T-helper 17 cell (primary cell): ENCODE data around the gene DCP1A. TPM values are rescaled to one million over a fixed set of nuclear protein-coding genes. Genes with fewer than 3 reads are reported as not detected.
A peak's percentile ranks its signal among the peaks of the same experiment; 100 is the strongest.
"Not testable (repeated sequence)": the region's sequence is repeated elsewhere in the genome, so short reads cannot be mapped to it uniquely, and the experiment has no call there.

Experiments used
- ATAC-seq: fragments of 150-1000 bp; cut with Tn5 transposase; 2 replicates; pipeline ENCODE4 v1.10.0; 2021; ENCODE audit warnings: mild to moderate bottlenecking, moderate library complexity
- DNase-seq, 3 donors: peaks; one replicate each; pipeline versions ENCODE4 v3.0.0 to v3.0.0-alpha.2; 2020 to 2021
- H3K9me3 ChIP-seq: one replicate; pipeline ENCODE4 v1.7.0; 2013; ENCODE audit warnings: low read length, mild to moderate bottlenecking; ENCODE audit not compliant: control insufficient read depth, poor library complexity, severe bottlenecking
- H3K27ac Mint-ChIP-seq: one replicate; pipeline ENCODE4 v1.8.0; 2022; ENCODE audit warnings: mild to moderate bottlenecking, moderate library complexity, mixed read lengths
- H3K27me3 Mint-ChIP-seq: one replicate; pipeline ENCODE4 v1.8.0; 2022; ENCODE audit warnings: mixed read lengths
- H3K36me3 Mint-ChIP-seq: one replicate; pipeline ENCODE4 v1.8.0; 2022; ENCODE audit warnings: low read depth, mixed read lengths
- H3K4me1 Mint-ChIP-seq: one replicate; pipeline ENCODE4 v1.8.0; 2022; ENCODE audit warnings: mild to moderate bottlenecking, mixed read lengths
- H3K4me3 Mint-ChIP-seq: one replicate; pipeline ENCODE4 v1.8.0; 2022; ENCODE audit warnings: mild to moderate bottlenecking, moderate library complexity, mixed read lengths
- total RNA-seq, 4 donors: library from RNA in 2 of 4; stranded (reverse) in 2 of 4; gene quantifications; one replicate each; pipeline ENCODE4 v1.2.3 and lab custom pipeline; 2022 to 2026

DCP1A gene
- total RNA-seq, 2 donors from 2014 or later, result 47.9 to 50.1 TPM

DNA sequence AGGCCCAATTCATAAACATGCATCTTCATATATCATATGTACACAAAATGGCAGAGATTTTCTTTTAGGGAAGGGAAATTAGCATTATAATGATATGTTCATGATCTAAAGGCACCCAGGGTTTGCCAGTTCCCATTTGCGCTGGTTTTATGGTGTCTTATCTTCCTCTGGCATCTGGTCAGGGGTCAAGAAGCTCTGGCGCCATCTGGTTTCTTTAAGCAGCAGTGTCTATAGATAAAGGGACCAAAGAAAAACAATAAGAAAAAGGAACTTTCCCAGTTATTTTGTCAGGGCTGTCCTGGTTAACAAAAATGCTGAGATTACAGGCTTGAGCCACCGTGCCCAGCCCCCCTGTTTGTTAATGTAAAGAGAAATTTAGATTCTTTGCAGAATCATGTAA is 3.3 kb upstream of the DCP1A start:
- H3K4me3 Mint-ChIP-seq, result no peak overlapping the region
- ATAC-seq (no peak), DNase-seq (no peak)
- H3K36me3 Mint-ChIP-seq, result peaks cover 4% of the 10 kb centered on the region
- H3K4me1 Mint-ChIP-seq, result peaks cover 13% of the 10 kb centered on the region
- H3K27ac Mint-ChIP-seq, result no peak overlapping the region
- H3K27me3 Mint-ChIP-seq, result no peaks in the 10 kb centered on the region
- H3K9me3 ChIP-seq, result no peaks in the 10 kb centered on the region

DNA sequence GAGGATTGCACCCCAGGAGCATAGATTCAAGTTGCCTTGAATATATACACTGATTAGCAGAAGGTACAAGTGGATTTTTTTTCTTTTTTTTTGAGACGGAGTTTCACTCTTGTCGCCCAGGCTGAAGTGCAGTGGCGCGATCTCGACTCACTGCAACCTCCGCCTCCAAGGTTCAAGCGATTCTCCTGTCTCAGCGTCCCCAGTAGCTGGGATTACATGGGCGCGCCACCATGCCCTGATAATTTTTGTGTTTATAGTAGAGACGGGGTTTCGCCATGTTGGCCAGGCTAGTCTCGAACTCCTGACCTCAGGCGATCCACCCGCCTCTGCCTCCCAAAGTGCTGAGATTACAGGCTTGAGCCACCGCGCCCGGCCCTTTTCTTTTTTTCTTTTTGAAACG is 775 bp upstream of the DCP1A start:
- ATAC-seq, H3K36me3 Mint-ChIP-seq, H3K9me3 ChIP-seq, DNase-seq, H3K27me3 Mint-ChIP-seq: not testable (repeated sequence)
- H3K4me1 Mint-ChIP-seq, result peaks cover 20% of the 10 kb centered on the region
- peak overlapping the region; percentile 99 for H3K27ac Mint-ChIP-seq
- H3K4me3 Mint-ChIP-seq, result peak overlapping the region; percentile 97

DNA sequence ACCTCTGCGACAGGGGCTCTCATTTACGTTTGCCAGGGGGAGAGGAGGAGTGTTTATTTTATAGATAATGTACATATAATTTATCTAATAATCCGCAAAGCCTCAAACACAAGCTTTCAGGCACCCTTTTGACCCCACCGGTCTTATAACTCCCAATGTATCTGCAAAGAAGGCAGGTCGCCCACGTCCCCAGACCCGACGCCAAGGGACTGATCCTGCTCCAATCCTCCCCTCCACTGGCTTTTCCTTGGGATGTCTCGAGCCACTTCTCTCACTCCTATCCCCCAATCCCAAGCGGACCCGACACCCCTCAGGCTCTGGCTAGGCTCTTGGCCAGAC is 452 bp downstream of the DCP1A start:
- DNase-seq (no peak), ATAC-seq (no peak)
- no peaks in the 10 kb centered on the region for H3K9me3 ChIP-seq
- Mint-ChIP-seq H3K36me3 (peaks cover 7% of the 10 kb centered on the region), H3K4me1 (peaks cover 27% of the 10 kb centered on the region), H3K27me3 (no peaks in the 10 kb centered on the region), H3K27ac (peak overlapping the region; percentile 99), H3K4me3 (peak overlapping the region; percentile 97)

DNA sequence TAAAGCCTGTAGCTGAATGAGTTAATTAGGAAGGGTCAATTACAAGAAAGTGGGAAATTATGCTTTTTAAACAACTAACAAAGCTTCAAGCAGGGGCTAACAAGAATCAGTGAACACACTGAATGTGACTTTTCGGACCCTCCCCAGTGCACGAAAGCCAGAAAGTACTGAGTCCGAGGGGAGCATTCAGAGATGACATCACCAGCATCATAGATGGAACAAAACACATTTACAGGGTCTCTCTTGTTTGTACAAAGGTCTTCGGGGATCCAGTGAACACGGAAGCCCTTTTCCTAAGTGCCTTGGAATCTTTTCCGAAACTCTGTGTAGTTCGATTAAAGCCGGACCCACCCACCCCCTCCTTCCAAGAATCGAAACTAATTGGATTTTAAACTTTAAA is 829 bp downstream of the DCP1A start:
- no peak for ATAC-seq
- peaks cover 7% of the 10 kb centered on the region for H3K36me3 Mint-ChIP-seq
- no peak for DNase-seq
- no peaks in the 10 kb centered on the region for H3K9me3 ChIP-seq
- H3K27me3 Mint-ChIP-seq, result no peaks in the 10 kb centered on the region
- H3K27ac Mint-ChIP-seq, result peak overlapping the region; percentile 99
- peaks cover 27% of the 10 kb centered on the region for H3K4me1 Mint-ChIP-seq
- H3K4me3 Mint-ChIP-seq, result peak overlapping the region; percentile 97

DNA sequence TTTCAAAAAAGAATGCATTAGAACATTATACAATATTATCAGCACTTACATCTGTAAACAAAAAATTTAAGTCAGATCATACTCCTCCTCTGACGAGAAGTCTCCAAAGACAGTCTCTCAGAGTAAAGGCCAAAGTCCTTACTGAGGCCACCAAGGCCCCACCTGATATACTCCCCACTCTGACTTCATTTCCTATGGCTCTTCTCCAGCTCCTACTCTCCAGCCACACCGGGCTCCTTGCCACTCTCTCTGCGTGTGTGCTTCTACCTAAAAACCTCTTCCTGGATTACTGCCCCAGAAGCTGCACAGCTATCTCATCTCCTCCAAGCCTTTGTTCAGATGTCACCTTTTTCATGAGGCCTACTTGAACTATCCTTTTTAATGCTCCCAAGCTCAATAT is 5.0 kb downstream of the DCP1A start:
- ATAC-seq (no peak), DNase-seq (no peak)
- Mint-ChIP-seq H3K36me3 (peaks cover 7% of the 10 kb centered on the region), H3K4me1 (peaks cover 27% of the 10 kb centered on the region), H3K4me3 (peak overlapping the region; percentile 60), H3K27me3 (no peaks in the 10 kb centered on the region), H3K27ac (peak overlapping the region; percentile 82)
- H3K9me3 ChIP-seq, result no peaks in the 10 kb centered on the region

DNA sequence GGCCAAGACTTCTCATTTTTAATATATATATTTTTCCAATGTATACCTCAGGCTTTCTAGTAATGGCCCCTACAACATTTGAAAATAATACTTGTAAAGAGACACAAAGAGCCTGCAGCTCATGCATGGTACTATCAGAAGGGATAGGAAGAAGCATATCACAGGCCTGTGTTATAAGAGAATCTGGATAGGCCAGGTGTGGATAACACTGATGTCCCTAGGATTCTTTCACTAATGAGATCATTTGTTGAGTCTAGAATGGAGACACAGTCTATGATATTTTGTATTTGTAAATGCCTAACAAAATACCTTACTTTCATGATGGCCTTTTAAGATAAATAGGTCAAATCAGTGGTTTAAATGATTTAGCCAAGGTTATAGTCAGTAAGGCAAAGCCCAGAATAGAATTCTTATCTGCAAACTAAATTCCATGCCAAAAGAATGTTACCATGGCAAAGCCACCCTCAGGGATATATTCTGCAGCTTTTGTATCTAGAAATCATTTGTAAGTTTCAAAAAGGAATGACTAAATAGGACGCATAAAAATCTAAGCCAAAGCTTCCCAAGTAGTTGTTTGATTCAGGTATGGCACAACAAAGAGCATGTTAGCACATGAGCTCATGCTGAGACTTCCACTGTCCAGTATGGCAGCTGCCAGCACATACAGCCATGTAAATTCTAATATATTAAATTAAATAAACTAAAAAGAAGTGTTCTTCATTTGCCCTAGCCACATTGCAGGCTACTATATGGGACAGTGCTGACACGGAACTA is 10.0 kb downstream of the DCP1A start:
- peaks cover 7% of the 10 kb centered on the region for H3K4me1 Mint-ChIP-seq
- no peak overlapping the region for H3K27ac Mint-ChIP-seq
- ATAC-seq (no peak), DNase-seq (no peak)
- no peaks in the 10 kb centered on the region for H3K9me3 ChIP-seq
- H3K4me3 Mint-ChIP-seq, result no peak overlapping the region
- H3K36me3 Mint-ChIP-seq, result peaks cover 3% of the 10 kb centered on the region
- no peaks in the 10 kb centered on the region for H3K27me3 Mint-ChIP-seq

DNA sequence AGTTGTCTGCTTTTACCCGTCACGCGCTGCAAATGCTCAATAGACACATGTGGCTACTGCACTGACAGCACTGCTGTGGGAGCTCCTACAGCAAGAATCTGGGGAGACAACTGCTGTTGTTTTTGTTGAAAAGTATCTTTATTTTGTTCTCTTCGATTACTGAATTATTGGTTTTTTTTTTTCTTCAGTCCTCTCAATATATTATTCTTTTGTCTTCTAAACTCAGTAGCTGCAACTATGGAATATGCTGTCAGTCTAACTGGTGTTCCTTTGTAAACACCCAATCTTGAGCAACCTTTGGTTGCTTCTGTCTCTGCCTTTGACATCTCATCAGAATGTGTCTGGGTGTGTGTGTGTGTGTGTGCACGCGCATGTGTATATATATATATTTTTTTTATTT is 12.6 kb downstream of the DCP1A start:
- H3K27ac Mint-ChIP-seq, result no peak overlapping the region
- ATAC-seq (no peak), DNase-seq (no peak)
- H3K27me3 Mint-ChIP-seq, result no peaks in the 10 kb centered on the region
- H3K4me3 Mint-ChIP-seq, result no peak overlapping the region
- H3K4me1 Mint-ChIP-seq, result peaks cover 10% of the 10 kb centered on the region
- peaks cover 3% of the 10 kb centered on the region for H3K36me3 Mint-ChIP-seq
- no peaks in the 10 kb centered on the region for H3K9me3 ChIP-seq

DNA sequence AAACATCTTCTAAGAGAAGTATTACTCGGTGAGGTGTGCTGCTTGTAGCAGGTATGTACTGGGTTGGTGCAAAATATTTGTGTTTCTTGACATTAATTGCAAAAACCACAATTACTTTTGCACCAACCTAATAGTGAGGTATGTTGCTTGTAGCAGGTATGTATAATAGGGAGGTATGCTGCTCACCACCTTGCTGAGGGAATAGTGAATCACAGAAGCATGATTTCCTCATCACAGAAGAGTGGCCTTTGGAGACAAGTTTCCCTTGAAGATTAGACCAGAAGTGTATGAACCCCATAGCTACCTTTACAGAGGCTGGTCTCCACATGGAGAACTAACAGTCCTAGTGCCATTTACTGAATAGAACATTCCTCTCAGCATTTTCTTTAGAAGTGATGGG is 15.5 kb downstream of the DCP1A start:
- H3K9me3 ChIP-seq, result no peaks in the 10 kb centered on the region
- Mint-ChIP-seq H3K27me3 (no peaks in the 10 kb centered on the region), H3K36me3 (peaks cover 3% of the 10 kb centered on the region), H3K4me1 (peaks cover 12% of the 10 kb centered on the region), H3K4me3 (no peak overlapping the region), H3K27ac (no peak overlapping the region)
- ATAC-seq (no peak), DNase-seq (no peak)

DNA sequence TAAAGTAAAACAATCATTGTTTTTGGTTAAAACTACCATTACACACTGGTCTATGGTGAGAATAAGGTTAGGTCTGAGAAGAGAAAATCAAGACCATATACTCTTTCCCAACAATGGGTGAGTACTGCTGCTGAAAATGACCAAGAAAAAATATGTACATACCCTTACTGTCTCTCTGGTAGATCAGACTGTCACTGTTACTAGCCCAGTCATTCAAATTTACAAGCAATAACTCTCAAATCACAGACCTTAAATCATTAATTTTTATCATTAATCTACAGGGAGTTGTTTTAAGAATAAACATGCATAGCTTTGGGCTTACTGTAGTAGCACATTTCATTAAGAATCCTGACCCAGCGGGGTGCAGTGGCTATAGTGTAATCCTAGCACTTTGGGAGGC is 17.4 kb downstream of the DCP1A start:
- Mint-ChIP-seq H3K27ac (no peak overlapping the region), H3K4me3 (no peak overlapping the region), H3K4me1 (peaks cover 17% of the 10 kb centered on the region), H3K36me3 (peaks cover 3% of the 10 kb centered on the region), H3K27me3 (no peaks in the 10 kb centered on the region)
- DNase-seq, result no peak
- ATAC-seq, result no peak
- H3K9me3 ChIP-seq, result no peaks in the 10 kb centered on the region

DNA sequence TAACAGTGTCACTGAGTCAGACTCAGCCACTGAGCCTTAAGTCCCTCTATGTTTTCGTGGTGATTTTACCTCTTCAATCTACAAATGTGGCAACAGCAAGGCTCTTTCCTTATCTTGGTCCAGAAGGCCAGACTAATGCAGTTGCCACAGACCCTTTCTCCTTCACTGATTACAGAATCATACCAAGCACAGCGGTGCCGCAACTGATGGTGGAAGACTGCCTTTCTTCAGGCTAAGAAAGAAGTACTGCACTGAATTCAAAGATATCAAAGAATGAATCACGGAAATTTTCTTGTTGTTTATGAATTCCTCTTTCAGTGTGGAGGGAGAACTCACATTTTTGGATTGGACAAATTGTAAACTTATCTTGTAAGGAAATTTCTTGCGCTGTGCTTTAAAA is 18.6 kb downstream of the DCP1A start:
- DNase-seq, result no peak
- H3K27me3 Mint-ChIP-seq, result no peaks in the 10 kb centered on the region
- ATAC-seq, result no peak
- no peak overlapping the region for H3K4me3 Mint-ChIP-seq
- H3K4me1 Mint-ChIP-seq, result peaks cover 17% of the 10 kb centered on the region
- H3K27ac Mint-ChIP-seq, result no peak overlapping the region
- H3K9me3 ChIP-seq, result no peaks in the 10 kb centered on the region
- peaks cover 2% of the 10 kb centered on the region for H3K36me3 Mint-ChIP-seq

DNA sequence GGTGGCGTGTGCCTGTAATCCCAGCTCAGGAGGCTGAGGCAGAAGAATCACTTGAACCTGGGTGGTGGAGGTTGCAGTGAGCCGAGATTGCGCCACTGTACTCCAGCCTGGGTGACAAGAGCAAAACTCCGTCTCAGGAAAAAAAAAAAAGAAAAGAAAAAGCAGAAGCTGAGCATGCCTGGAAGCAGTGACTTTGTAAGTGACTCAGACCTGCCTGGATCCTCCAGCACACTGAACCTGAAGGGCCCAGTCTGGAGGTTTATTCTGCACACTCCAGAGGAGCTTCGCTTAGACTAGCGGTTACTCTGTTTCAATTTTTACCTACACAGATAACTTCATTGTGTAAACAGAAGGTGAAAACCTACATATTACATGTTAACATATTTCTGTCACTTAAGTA is 19.4 kb downstream of the DCP1A start:
- DNase-seq, H3K27me3 Mint-ChIP-seq, H3K9me3 ChIP-seq, H3K4me3 Mint-ChIP-seq, H3K27ac Mint-ChIP-seq, H3K36me3 Mint-ChIP-seq: not testable (repeated sequence)
- H3K4me1 Mint-ChIP-seq, result peaks cover 17% of the 10 kb centered on the region
- ATAC-seq, result peak; percentile 21

DNA sequence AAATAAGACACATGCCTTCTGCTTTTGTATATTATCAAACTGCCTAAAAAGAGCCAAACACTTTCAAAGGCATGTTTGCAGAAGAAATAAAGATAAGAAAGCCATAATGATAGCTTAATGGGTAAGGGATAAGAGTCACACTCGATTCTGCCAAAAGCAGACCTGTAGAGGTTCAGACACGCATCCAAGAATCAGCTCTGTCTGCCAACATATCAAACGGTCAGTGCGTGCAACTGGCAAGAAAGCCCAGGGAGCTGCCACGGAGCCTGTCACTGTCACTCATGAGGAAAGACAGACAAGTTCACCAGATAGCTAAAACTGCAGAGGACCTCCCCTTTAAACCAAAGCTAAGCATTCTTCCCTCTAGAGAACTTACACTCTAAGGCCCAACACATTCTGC is 23.2 kb downstream of the DCP1A start:
- peaks cover 12% of the 10 kb centered on the region for H3K4me1 Mint-ChIP-seq

DNA sequence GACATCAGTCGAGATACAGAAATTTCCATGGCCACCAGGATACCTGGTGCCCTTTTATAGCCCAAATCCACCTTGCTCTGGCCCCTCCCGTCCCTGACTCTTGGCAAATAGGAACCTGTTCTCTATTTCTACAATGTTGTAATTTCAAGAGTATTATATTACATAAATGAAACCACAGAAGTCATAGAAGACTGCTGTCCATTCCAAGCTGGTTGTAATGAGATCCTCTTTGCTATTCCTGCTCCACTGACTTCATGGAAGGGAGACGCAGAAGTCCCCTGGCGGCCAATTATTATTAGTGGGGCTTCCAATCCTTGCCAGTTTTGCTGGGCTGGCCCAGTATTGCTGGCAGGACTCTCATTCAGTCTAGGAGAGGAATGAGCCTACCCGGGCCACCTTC is 26.6 kb downstream of the DCP1A start:
- Mint-ChIP-seq H3K27ac (no peak overlapping the region), H3K4me3 (no peak overlapping the region), H3K36me3 (peaks cover 2% of the 10 kb centered on the region), H3K27me3 (no peaks in the 10 kb centered on the region), H3K4me1 (peaks cover 7% of the 10 kb centered on the region)
- no peaks in the 10 kb centered on the region for H3K9me3 ChIP-seq
- no peak for DNase-seq
- no peak for ATAC-seq

More for the DNA sequence above, 23.2 kb downstream of the DCP1A start:
- Mint-ChIP-seq H3K36me3 (no peaks in the 10 kb centered on the region), H3K4me3 (no peak overlapping the region), H3K27me3 (no peaks in the 10 kb centered on the region), H3K27ac (no peak overlapping the region)
- no peaks in the 10 kb centered on the region for H3K9me3 ChIP-seq
- ATAC-seq (no peak), DNase-seq (no peak)

DNA sequence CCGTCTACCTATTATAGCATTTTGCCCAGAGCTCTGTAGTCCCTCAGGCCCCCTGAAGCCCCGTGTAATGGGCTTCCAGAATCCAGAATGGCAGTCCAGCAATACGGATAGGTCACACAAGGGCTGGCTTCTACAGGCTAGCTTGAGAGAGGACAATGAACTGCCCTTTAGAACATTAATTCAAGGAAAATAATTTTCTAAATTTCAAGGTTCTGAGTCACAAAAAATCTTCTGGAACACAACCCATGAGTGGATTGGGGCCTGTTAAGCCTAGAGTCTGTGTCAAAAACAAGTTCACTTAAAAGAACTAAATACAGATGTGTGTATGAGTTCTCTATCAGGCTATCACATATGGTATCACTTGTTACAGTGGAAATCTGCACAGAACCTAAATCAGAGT is 28.8 kb downstream of the DCP1A start:
- Mint-ChIP-seq H3K27me3 (no peaks in the 10 kb centered on the region), H3K4me3 (no peak overlapping the region), H3K36me3 (peaks cover 2% of the 10 kb centered on the region), H3K4me1 (peaks cover 5% of the 10 kb centered on the region), H3K27ac (no peak overlapping the region)
- no peaks in the 10 kb centered on the region for H3K9me3 ChIP-seq
- no peak for ATAC-seq
- DNase-seq, result no peak
